K562 (cell line): ENCODE results near the gene EPN3. TPM values are rescaled to one million over a fixed set of nuclear protein-coding genes. Genes with fewer than 3 reads are reported as not detected.

Experiments used
- BCLAF1 ChIP-seq, 2 experiments: fragments of 450-650 bp in 1 of 2; IDR thresholded peaks; 2 replicates each; pipeline ENCODE4 v1.6.1; 2011 to 2017; ENCODE audit warnings: low read depth in 2 of 2, antibody characterized with exemption in 1 of 2, borderline replicate concordance in 1 of 2, low read length in 1 of 2, mild to moderate bottlenecking in 1 of 2, mixed read lengths in 1 of 2; ENCODE audit not compliant: control insufficient read depth in 1 of 2
- BDP1 ChIP-seq: IDR thresholded peaks from 3 replicates; pipeline ENCODE4 v1.6.1; 2011; ENCODE audit not compliant: insufficient read length, insufficient read depth
- CREBBP ChIP-seq: IDR thresholded peaks from one replicate; pipeline ENCODE4 v1.6.1; 2012; ENCODE audit warnings: low read depth, mild to moderate bottlenecking, control low read depth, inconsistent platforms, low read length
- HES1 ChIP-seq: fragments of 450-650 bp; IDR thresholded peaks from 2 replicates; pipeline ENCODE4 v1.6.1; 2016; ENCODE audit warnings: low read depth, mild to moderate bottlenecking, moderate library complexity
- MTA1 ChIP-seq: fragments of 450-650 bp; IDR thresholded peaks from 2 replicates; pipeline ENCODE4 v1.6.1; 2017; ENCODE audit warnings: borderline replicate concordance
- PHF21A ChIP-seq: fragments of 450-650 bp; IDR thresholded peaks from 2 replicates; pipeline ENCODE4 v1.6.1; 2017; ENCODE audit warnings: low read depth, borderline replicate concordance
- POU5F1 ChIP-seq: fragments of 150-350 bp; IDR thresholded peaks from 2 replicates; pipeline ENCODE4 v1.6.1; 2014; ENCODE audit warnings: borderline replicate concordance, low read length, low read depth, mild to moderate bottlenecking; ENCODE audit not compliant: partially characterized antibody
- RCOR1 ChIP-seq, 2 experiments: IDR thresholded peaks; 2 replicates each; pipeline ENCODE4 v1.6.1; 2012; ENCODE audit warnings: low read depth in 2 of 2, low read length in 2 of 2, borderline replicate concordance in 1 of 2, improper control_type of control experiment in 1 of 2
- TEAD1 ChIP-seq, 2 experiments: fragments of 450-650 bp in 1 of 2; sonication (generic) in 1 of 2; formaldehyde crosslinking; IDR thresholded peaks; 2 replicates each; pipeline versions ENCODE4 v1.4.0 to v1.8.0; 2020 to 2022; ENCODE audit warnings: mild to moderate bottlenecking in 2 of 2, missing genetic modification reagents in 1 of 2
- THAP7 ChIP-seq: fragments of 250-450 bp; sonication (Bioruptor Pico); IDR thresholded peaks from 2 replicates; pipeline ENCODE4 v1.5.0; 2021
- ZC3H8 ChIP-seq: fragments of 450-650 bp; IDR thresholded peaks from 2 replicates; pipeline ENCODE4 v1.6.1; 2017
- ZFP30 ChIP-seq: fragments of 250-450 bp; sonication (Bioruptor Pico); IDR thresholded peaks from 2 replicates; pipeline ENCODE4 v1.8.0; 2022; ENCODE audit warnings: moderate library complexity, mild to moderate bottlenecking, inconsistent platforms, borderline replicate concordance
- ZNF444 ChIP-seq: fragments of 250-450 bp; sonication (Bioruptor Pico); IDR thresholded peaks from 2 replicates; pipeline ENCODE4 v1.4.0; 2020; ENCODE audit warnings: mild to moderate bottlenecking, moderate library complexity
- ZNF699 ChIP-seq: fragments of 250-450 bp; sonication (Bioruptor Pico); IDR thresholded peaks from 2 replicates; pipeline ENCODE4 v1.8.0; 2021; ENCODE audit warnings: mild to moderate bottlenecking, moderate library complexity; ENCODE audit not compliant: insufficient replicate concordance
- ZNF79 ChIP-seq: fragments of 250-450 bp; sonication (Bioruptor Pico); IDR thresholded peaks from 2 replicates; pipeline ENCODE4 v1.4.0; 2020; ENCODE audit warnings: low read depth, mild to moderate bottlenecking, moderate library complexity
- polyA plus RNA-seq, 8 experiments: library from polyadenylated mRNA; depleted of rRNA in 4 of 8; stranded (reverse) in 5 of 8; unstranded in 3 of 8; fragments of >200 nt; fragmentation: Nextera tagmentation in 2 of 8; fragmentation: Illumina TruSeq in 1 of 8; extraction: Ambion mirVana in 2 of 8; extraction: Trizol in 1 of 8; gene quantifications; 2 replicates each; pipeline versions ENCODE4 v1.2.1 to v1.2.3, GENCODE V29; 2011 to 2014; ENCODE audit warnings: inconsistent platforms in 1 of 8, missing spikeins in 1 of 8
- total RNA-seq, 7 experiments: library from RNA; depleted of rRNA in 6 of 7; stranded (reverse); fragments of >200 nt in 6 of 7; fragmentation: Illumina TruSeq in 2 of 7; extraction: Trizol in 2 of 7; gene quantifications; 2 replicates each; pipeline versions ENCODE4 v1.2.1 to v1.2.3, GENCODE V29; 2011 to 2021; ENCODE audit warnings: low replicate concordance in 1 of 7
- TF ChIP-seq, protein P1 (sequence below), 2 experiments: fragments of 450-650 bp in 1 of 2; sonication (generic) in 1 of 2; formaldehyde crosslinking in 1 of 2; IDR thresholded peaks in 1 of 2; conservative IDR thresholded peaks in 1 of 2; 2 replicates each; pipeline versions ENCODE4 v1.6.1 to v1.8.1; 2016 to 2023; ENCODE audit warnings: mild to moderate bottlenecking in 2 of 2, moderate library complexity in 2 of 2, inconsistent platforms in 1 of 2, missing genetic modification reagents in 1 of 2
- TF ChIP-seq, protein P2 (sequence below): fragments of 450-650 bp; formaldehyde crosslinking; conservative IDR thresholded peaks from 2 replicates; pipeline ENCODE4 v1.4.0; 2022; ENCODE audit warnings: mild to moderate bottlenecking, missing genetic modification characterization

Gene EPN3
- total and polyA plus RNA-seq, 9 of the 15 experiments (the other 6 are each of a cell fraction or from before 2014, with no cell fraction given): 0.16 TPM; not detected in 8

DNA sequence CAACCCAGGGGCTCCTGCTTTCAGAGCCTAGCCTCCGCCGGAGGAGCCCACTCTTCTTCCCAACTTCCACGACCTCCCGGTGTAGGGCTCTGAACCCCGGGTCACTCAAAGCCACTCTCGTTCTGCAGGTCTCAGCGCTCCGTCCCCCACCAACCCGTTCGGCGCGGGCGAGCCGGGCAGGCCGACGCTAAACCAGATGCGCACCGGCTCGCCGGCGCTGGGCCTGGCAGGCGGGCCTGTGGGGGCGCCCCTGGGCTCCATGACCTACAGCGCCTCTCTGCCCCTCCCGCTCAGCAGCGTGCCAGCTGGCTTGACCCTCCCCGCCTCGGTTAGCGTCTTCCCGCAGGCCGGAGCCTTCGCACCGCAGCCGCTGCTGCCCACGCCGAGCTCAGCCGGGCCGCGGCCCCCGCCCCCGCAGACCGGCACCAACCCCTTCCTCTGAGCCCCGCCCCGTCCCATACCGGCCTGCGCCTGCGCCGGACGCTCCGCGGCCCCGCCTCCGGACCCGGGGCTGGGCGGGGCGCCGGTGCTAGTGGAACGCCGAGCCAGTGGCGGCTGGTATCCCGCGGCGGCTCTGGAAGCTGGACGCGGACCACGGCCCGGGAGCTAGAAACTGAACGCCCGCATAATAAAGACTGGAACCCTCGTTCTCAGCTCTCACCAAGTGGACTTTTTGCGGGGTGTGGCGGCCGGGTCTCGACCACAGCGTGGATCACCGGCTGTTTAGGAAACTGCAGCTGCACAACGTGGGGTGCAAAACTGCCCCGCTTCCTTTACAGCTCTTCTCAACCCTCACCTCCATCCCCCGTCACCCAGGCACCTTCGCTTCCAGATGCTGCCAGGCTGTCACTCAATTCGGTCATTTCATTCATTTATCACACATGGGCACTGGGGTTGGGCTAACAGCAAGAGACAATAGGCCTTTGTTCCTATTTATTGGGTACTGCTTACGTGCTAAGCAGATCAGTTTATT is 9.5 kb downstream of the EPN3 start (continued):
- no peak for TF ChIP-seq POU5F1
- no peak for TF ChIP-seq CREBBP
- TF ChIP-seq, protein P1, sequence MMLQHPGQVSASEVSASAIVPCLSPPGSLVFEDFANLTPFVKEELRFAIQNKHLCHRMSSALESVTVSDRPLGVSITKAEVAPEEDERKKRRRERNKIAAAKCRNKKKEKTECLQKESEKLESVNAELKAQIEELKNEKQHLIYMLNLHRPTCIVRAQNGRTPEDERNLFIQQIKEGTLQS (IDR thresholded peaks at IDR 0.05): no peak
- TF ChIP-seq, protein P1 (CRISPR knock-in tag; conservative IDR thresholded peaks at IDR 0.05): no peak
- TF ChIP-seq, protein P2, sequence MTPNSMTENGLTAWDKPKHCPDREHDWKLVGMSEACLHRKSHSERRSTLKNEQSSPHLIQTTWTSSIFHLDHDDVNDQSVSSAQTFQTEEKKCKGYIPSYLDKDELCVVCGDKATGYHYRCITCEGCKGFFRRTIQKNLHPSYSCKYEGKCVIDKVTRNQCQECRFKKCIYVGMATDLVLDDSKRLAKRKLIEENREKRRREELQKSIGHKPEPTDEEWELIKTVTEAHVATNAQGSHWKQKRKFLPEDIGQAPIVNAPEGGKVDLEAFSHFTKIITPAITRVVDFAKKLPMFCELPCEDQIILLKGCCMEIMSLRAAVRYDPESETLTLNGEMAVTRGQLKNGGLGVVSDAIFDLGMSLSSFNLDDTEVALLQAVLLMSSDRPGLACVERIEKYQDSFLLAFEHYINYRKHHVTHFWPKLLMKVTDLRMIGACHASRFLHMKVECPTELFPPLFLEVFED: no peak
- TF ChIP-seq PHF21A: no peak
- no peak for TF ChIP-seq HES1
- no peak for TF ChIP-seq MTA1
- no peak for TF ChIP-seq ZNF699 (CRISPR knock-in tag)
- no peak for TF ChIP-seq ZNF79 (CRISPR knock-in tag)
- TF ChIP-seq ZFP30 (CRISPR knock-in tag): no peak
- TF ChIP-seq BCLAF1 (IDR thresholded peaks at IDR 0.05; ENCODE audit: borderline replicate concordance in 1 of 2, control insufficient read depth in 1 of 2, low read depth in 2 of 2, low read length in 1 of 2): no peak
- no peak for TF ChIP-seq ZC3H8
- no peak for TF ChIP-seq RCOR1 (IDR thresholded peaks at IDR 0.05; ENCODE audit: borderline replicate concordance in 1 of 2, low read depth in 2 of 2, low read length in 2 of 2)
- TF ChIP-seq BDP1: no peak
- TF ChIP-seq ZNF444: no peak
- TF ChIP-seq TEAD1 (CRISPR knock-in tag; IDR thresholded peaks at IDR 0.05): peak in 1 of 2 experiments; percentile 90; a peak in 2 of 4 replicates
- TF ChIP-seq THAP7 (CRISPR knock-in tag): no peak
